GM23338 (cell line): ENCODE results near the gene FRAS1. TPM values are rescaled to one million over a fixed set of nuclear protein-coding genes. Genes with fewer than 3 reads are reported as not detected.
"Not testable (repeated sequence)": the region's sequence is repeated elsewhere in the genome, so short reads cannot be mapped to it uniquely, and the experiment has no call there.

ENCODE experiments used
- ATAC-seq: fragments of 200-7000 bp; cut with Tn5 transposase; 3 replicates; pipeline ENCODE4 v1.9.1; 2020
- DNase-seq: peaks from one replicate; pipeline ENCODE4 v3.0.0-alpha.2; 2015; ENCODE audit warnings: low spot score
- H2AFZ ChIP-seq: fragments of 200-600 bp; sonication (generic); 2 replicates; pipeline ENCODE4 v1.8.0; 2016; ENCODE audit warnings: antibody characterized with exemption, mild to moderate bottlenecking, moderate library complexity
- H3F3A ChIP-seq: fragments of 200-600 bp; sonication (generic); replicated peaks from 2 replicates; pipeline ENCODE4 v1.8.0; 2017; ENCODE audit warnings: antibody characterized with exemption, mixed run types, low read depth
- H3K27ac ChIP-seq: fragments of 200-600 bp; sonication (generic); 2 replicates; pipeline ENCODE4 v1.6.1; 2016; ENCODE audit warnings: low read depth
- H3K27me3 ChIP-seq: fragments of 200-600 bp; sonication (generic); 2 replicates; pipeline ENCODE4 v1.8.0; 2016; ENCODE audit warnings: mild to moderate bottlenecking, mixed run types, moderate library complexity; ENCODE audit not compliant: insufficient read depth
- H3K36me3 ChIP-seq: fragments of 200-600 bp; sonication (generic); 2 replicates; pipeline ENCODE4 v1.8.0; 2016; ENCODE audit warnings: mild to moderate bottlenecking; ENCODE audit not compliant: insufficient read depth
- H3K4me1 ChIP-seq: fragments of 200-600 bp; sonication (generic); 2 replicates; pipeline ENCODE4 v1.8.0; 2016; ENCODE audit warnings: mild to moderate bottlenecking, moderate library complexity; ENCODE audit not compliant: insufficient read depth
- H3K4me2 ChIP-seq: fragments of 200-600 bp; sonication (generic); 2 replicates; pipeline ENCODE4 v1.7.1; 2017; ENCODE audit warnings: mixed run types
- H3K4me3 ChIP-seq: fragments of 200-600 bp; sonication (generic); 2 replicates; pipeline ENCODE4 v1.6.1; 2016; ENCODE audit warnings: mixed run types
- H3K79me2 ChIP-seq: fragments of 200-600 bp; sonication (generic); replicated peaks from 2 replicates; pipeline ENCODE4 v1.8.0; 2017; ENCODE audit warnings: mild to moderate bottlenecking; ENCODE audit not compliant: insufficient read depth
- H3K9me2 ChIP-seq: fragments of 200-600 bp; sonication (generic); 2 replicates; pipeline ENCODE4 v1.8.0; 2017; ENCODE audit not compliant: insufficient read depth
- H4K20me1 ChIP-seq: fragments of 200-600 bp; sonication (generic); replicated peaks from 2 replicates; pipeline ENCODE4 v1.8.0; 2017; ENCODE audit warnings: mild to moderate bottlenecking; ENCODE audit not compliant: insufficient read depth
- H3K27ac Mint-ChIP-seq: 2 replicates; pipeline ENCODE4 v1.8.0; 2020; ENCODE audit warnings: inconsistent platforms, mild to moderate bottlenecking, moderate library complexity, mixed read lengths
- H3K27me3 Mint-ChIP-seq: 3 replicates; pipeline ENCODE4 v1.8.0; 2022; ENCODE audit warnings: low read depth, mild to moderate bottlenecking, moderate library complexity, mixed read lengths, inconsistent platforms; ENCODE audit not compliant: insufficient read depth, poor library complexity
- H3K36me3 Mint-ChIP-seq: 3 replicates; pipeline ENCODE4 v1.8.0; 2021; ENCODE audit warnings: low read depth, mild to moderate bottlenecking, inconsistent platforms, moderate library complexity, mixed read lengths
- H3K4me1 Mint-ChIP-seq: 3 replicates; pipeline ENCODE4 v1.8.0; 2020; ENCODE audit warnings: mild to moderate bottlenecking, inconsistent platforms, mixed read lengths
- H3K4me3 Mint-ChIP-seq: 3 replicates; pipeline ENCODE4 v1.8.0; 2021; ENCODE audit warnings: moderate library complexity, mild to moderate bottlenecking, inconsistent platforms, mixed read lengths
- H3K9me3 Mint-ChIP-seq: 3 replicates; pipeline ENCODE4 v1.8.0; 2020; ENCODE audit warnings: moderate library complexity, mild to moderate bottlenecking, inconsistent platforms, mixed read lengths
- JUNB ChIP-seq: IDR thresholded peaks from one replicate; pipeline ENCODE4 v1.6.1; 2016; ENCODE audit warnings: antibody characterized with exemption; ENCODE audit not compliant: unreplicated experiment
- NANOG ChIP-seq: IDR thresholded peaks from 2 replicates; pipeline ENCODE4 v1.6.1; 2016; ENCODE audit warnings: antibody characterized with exemption, borderline replicate concordance
- POLR2AphosphoS5 ChIP-seq: IDR thresholded peaks from 2 replicates; pipeline ENCODE4 v1.6.1; 2016; ENCODE audit warnings: antibody characterized with exemption, low read depth
- STAT1 ChIP-seq: IDR thresholded peaks from one replicate; pipeline ENCODE4 v1.6.1; 2016; ENCODE audit warnings: antibody characterized with exemption; ENCODE audit not compliant: unreplicated experiment
- ZNF114 ChIP-seq: fragments of 250-450 bp; sonication (Bioruptor Pico); IDR thresholded peaks from 2 replicates; pipeline ENCODE4 v1.5.0; 2020; ENCODE audit warnings: mild to moderate bottlenecking, moderate library complexity
- polyA plus RNA-seq: library from polyadenylated mRNA; unstranded; fragments of >200 nt; fragmentation: Nextera tagmentation; extraction: Ambion mirVana; gene quantifications from 2 replicates; pipeline ENCODE4 v1.2.1, GENCODE V29; 2016
- total RNA-seq: library from RNA; depleted of rRNA; stranded (reverse); fragments of >200 nt; shearing (Covaris generic); gene quantifications from 2 replicates; pipeline ENCODE4 v1.2.3, GENCODE V29; 2014
- TF ChIP-seq, protein P1 (sequence below): IDR thresholded peaks from 2 replicates; pipeline ENCODE4 v1.6.1; 2016; ENCODE audit warnings: antibody characterized with exemption
- TF ChIP-seq, protein P2 (sequence below), 2 experiments: fragments of 200-600 bp in 1 of 2; sonication (generic) in 1 of 2; conservative IDR thresholded peaks; 2 replicates each; pipeline versions ENCODE4 v1.5.1 to v1.6.1; 2016 to 2017; ENCODE audit warnings: antibody characterized with exemption in 2 of 2, low read depth in 2 of 2, mild to moderate bottlenecking in 2 of 2, moderate library complexity in 1 of 2
- TF ChIP-seq, protein P3 (sequence below): IDR thresholded peaks from one replicate; pipeline ENCODE4 v1.6.1; 2018; ENCODE audit warnings: antibody characterized with exemption; ENCODE audit not compliant: unreplicated experiment

Gene FRAS1
- total and polyA plus RNA-seq, 2 experiments from 2014 or later: 12.4 to 108 TPM

DNA sequence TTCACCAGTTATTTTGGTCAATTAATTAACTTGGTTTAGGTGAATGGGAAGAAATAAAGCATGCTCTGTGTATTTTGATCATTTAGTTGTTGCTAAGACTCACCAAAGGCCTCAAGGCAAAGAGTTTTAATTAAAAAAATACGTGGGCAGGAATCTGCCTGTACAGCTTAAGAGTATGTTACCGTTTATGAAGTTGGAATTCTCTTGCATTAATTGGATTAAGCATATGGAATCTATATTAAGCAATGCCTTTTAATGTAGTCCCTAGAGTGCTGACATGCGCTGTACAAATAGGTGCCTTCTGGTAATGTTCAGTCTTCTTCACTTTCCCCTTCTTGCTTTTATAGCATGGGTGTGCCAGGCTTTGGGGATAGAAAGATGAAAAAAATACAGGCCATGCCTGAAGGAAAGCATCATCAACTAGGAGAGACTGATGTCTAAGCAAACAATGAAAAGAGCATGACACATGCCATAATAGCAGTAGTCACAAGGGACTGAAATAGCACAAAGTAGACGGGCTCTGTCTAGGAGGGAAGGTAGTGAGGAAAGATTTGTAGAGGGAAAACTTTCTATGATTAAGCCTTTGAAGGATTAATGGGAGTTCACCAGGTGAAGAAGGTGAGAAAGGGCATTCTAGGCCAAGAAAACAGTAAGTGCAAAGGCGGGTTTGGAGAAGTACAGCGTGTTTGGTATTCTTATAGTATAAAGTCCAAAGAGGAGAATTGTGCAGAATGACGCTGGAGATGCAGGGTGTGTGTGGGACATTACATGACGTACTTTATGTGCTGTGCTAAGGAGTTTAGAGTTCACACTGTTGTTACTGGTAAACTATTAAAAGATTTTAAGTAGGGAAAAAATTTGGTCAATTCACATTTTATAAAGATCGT, 268.4 kb downstream of the FRAS1 start:
- no peak for DNase-seq
- no peak overlapping the region for H3K27ac ChIP-seq
- H3K4me3 ChIP-seq: no peak overlapping the region
- H3K4me3 Mint-ChIP-seq: no peak overlapping the region
- no peaks in the 10 kb centered on the region for H3F3A ChIP-seq
- no peaks in the 10 kb centered on the region for H3K9me2 ChIP-seq
- H4K20me1 ChIP-seq: no peaks in the 10 kb centered on the region; the same call in 1 of the 2 replicates
- H3K4me2 ChIP-seq: no peak overlapping the region
- H3K9me3 Mint-ChIP-seq: no peaks in the 10 kb centered on the region
- no peak for ATAC-seq
- TF ChIP-seq NANOG: no peak
- no peak for TF ChIP-seq JUNB
- TF ChIP-seq, protein P1, sequence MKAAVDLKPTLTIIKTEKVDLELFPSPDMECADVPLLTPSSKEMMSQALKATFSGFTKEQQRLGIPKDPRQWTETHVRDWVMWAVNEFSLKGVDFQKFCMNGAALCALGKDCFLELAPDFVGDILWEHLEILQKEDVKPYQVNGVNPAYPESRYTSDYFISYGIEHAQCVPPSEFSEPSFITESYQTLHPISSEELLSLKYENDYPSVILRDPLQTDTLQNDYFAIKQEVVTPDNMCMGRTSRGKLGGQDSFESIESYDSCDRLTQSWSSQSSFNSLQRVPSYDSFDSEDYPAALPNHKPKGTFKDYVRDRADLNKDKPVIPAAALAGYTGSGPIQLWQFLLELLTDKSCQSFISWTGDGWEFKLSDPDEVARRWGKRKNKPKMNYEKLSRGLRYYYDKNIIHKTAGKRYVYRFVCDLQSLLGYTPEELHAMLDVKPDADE: no peak
- no peak overlapping the region for H2AFZ ChIP-seq
- peaks cover 43% of the 10 kb centered on the region for H3K4me1 Mint-ChIP-seq
- H3K36me3 Mint-ChIP-seq: peaks cover 12% of the 10 kb centered on the region
- H3K4me1 ChIP-seq: peaks cover 11% of the 10 kb centered on the region
- H3K36me3 ChIP-seq: no peaks in the 10 kb centered on the region
- peaks cover under 1% of the 10 kb centered on the region for H3K27me3 Mint-ChIP-seq
- H3K27ac Mint-ChIP-seq: no peak overlapping the region
- H3K79me2 ChIP-seq: no peaks in the 10 kb centered on the region
- H3K27me3 ChIP-seq: no peaks in the 10 kb centered on the region

DNA sequence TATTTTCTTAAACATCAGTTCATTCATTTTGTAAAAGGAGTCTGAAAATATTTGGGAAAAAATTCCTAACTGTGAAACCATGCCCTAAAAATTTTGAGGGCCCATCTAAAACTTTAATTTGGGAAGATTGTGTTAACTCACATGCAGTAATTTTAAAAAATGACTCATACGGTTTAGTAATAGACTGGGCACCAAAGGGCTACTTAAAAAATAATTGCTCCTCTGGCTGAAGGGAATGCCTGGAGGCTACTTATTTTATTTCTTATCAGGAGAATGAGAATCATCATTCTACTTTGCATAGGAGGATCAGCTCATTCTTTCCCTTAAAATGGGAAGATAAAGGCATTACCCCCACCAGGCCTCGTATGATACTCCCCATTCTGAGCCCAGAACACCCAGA, 271.5 kb downstream of the FRAS1 start:
- H3K36me3 ChIP-seq, H3K27me3 Mint-ChIP-seq, H3K9me3 Mint-ChIP-seq, H3F3A ChIP-seq, H3K36me3 Mint-ChIP-seq, H3K27me3 ChIP-seq, H3K4me2 ChIP-seq, H3K27ac ChIP-seq, DNase-seq, H3K4me3 Mint-ChIP-seq, H2AFZ ChIP-seq, H3K27ac Mint-ChIP-seq, ATAC-seq, H3K9me2 ChIP-seq, H3K79me2 ChIP-seq, H3K4me3 ChIP-seq, H4K20me1 ChIP-seq: not testable (repeated sequence)
- peaks cover 50% of the 10 kb centered on the region for H3K4me1 Mint-ChIP-seq
- H3K4me1 ChIP-seq: peaks cover 39% of the 10 kb centered on the region

DNA sequence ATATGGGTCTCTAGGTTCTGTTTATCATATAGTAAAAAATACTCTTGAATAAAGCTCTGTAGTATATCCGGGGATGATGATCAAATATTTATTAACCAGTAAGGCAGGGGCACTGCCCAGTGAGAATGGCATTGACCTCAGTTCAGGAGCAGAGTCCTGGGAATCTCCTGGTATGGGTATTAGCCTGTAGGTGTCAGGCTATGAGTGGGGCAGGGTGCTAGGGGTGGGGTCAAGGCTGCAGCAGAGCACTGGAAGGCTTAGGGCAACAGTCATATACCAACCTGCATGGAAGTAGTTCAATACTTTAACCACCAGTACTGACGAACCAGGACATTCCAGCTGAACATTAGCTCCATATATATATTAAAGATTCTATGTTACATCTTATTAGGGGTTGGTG, 274.1 kb downstream of the FRAS1 start:
- Mint-ChIP-seq H3K4me3 (peak overlapping the region; percentile 32; the same call in 1 of the 3 replicates), H3K27me3 (peaks cover 6% of the 10 kb centered on the region), H3K36me3 (peaks cover 20% of the 10 kb centered on the region; the same call in 2 of the 3 replicates), H3K27ac (no peak overlapping the region), H3K4me1 (peaks cover 57% of the 10 kb centered on the region), H3K9me3 (no peaks in the 10 kb centered on the region)
- Histone ChIP-seq H3K27ac (no peak overlapping the region), H3K9me2 (no peaks in the 10 kb centered on the region), H3F3A (no peaks in the 10 kb centered on the region; the same call in 1 of the 2 replicates), H4K20me1 (no peaks in the 10 kb centered on the region; the same call in 1 of the 2 replicates), H3K4me1 (peaks cover 51% of the 10 kb centered on the region), H3K4me3 (no peak overlapping the region), H2AFZ (no peak overlapping the region), H3K36me3 (no peaks in the 10 kb centered on the region), H3K4me2 (peak overlapping the region; percentile 68; the same call in 1 of the 2 replicates), H3K27me3 (no peaks in the 10 kb centered on the region), H3K79me2 (no peaks in the 10 kb centered on the region)
- TF ChIP-seq, protein P2, sequence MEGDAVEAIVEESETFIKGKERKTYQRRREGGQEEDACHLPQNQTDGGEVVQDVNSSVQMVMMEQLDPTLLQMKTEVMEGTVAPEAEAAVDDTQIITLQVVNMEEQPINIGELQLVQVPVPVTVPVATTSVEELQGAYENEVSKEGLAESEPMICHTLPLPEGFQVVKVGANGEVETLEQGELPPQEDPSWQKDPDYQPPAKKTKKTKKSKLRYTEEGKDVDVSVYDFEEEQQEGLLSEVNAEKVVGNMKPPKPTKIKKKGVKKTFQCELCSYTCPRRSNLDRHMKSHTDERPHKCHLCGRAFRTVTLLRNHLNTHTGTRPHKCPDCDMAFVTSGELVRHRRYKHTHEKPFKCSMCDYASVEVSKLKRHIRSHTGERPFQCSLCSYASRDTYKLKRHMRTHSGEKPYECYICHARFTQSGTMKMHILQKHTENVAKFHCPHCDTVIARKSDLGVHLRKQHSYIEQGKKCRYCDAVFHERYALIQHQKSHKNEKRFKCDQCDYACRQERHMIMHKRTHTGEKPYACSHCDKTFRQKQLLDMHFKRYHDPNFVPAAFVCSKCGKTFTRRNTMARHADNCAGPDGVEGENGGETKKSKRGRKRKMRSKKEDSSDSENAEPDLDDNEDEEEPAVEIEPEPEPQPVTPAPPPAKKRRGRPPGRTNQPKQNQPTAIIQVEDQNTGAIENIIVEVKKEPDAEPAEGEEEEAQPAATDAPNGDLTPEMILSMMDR (conservative IDR thresholded peaks at IDR 0.05; ENCODE audit: low read depth in 2 of 2): peak; percentile 13 to 51; a peak in 2 of 4 replicates
- TF ChIP-seq, protein P1: no peak
- TF ChIP-seq POLR2AphosphoS5: no peak
- TF ChIP-seq ZNF114 (CRISPR knock-in tag): no peak
- TF ChIP-seq, protein P3, sequence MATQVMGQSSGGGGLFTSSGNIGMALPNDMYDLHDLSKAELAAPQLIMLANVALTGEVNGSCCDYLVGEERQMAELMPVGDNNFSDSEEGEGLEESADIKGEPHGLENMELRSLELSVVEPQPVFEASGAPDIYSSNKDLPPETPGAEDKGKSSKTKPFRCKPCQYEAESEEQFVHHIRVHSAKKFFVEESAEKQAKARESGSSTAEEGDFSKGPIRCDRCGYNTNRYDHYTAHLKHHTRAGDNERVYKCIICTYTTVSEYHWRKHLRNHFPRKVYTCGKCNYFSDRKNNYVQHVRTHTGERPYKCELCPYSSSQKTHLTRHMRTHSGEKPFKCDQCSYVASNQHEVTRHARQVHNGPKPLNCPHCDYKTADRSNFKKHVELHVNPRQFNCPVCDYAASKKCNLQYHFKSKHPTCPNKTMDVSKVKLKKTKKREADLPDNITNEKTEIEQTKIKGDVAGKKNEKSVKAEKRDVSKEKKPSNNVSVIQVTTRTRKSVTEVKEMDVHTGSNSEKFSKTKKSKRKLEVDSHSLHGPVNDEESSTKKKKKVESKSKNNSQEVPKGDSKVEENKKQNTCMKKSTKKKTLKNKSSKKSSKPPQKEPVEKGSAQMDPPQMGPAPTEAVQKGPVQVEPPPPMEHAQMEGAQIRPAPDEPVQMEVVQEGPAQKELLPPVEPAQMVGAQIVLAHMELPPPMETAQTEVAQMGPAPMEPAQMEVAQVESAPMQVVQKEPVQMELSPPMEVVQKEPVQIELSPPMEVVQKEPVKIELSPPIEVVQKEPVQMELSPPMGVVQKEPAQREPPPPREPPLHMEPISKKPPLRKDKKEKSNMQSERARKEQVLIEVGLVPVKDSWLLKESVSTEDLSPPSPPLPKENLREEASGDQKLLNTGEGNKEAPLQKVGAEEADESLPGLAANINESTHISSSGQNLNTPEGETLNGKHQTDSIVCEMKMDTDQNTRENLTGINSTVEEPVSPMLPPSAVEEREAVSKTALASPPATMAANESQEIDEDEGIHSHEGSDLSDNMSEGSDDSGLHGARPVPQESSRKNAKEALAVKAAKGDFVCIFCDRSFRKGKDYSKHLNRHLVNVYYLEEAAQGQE: no peak
- no peak for TF ChIP-seq STAT1
- ATAC-seq: peak; percentile 81
- no peak for DNase-seq
